GM12891 (cell line): ENCODE data around the gene ASB2.

Experiments
- PAX5 ChIP-seq: IDR thresholded peaks from 2 replicates; pipeline ENCODE4 v1.6.1; 2011; ENCODE audit warnings: low read length, moderate library complexity, mild to moderate bottlenecking; ENCODE audit not compliant: insufficient read depth, severe bottlenecking
- POLR2A ChIP-seq: IDR thresholded peaks from 2 replicates; pipeline ENCODE4 v1.6.1; 2011; ENCODE audit warnings: low read depth, low read length, control low read depth
- TAF1 ChIP-seq: IDR thresholded peaks from 2 replicates; pipeline ENCODE4 v1.6.1; 2011; ENCODE audit warnings: low read depth, low read length, control low read depth

- no peak for TF ChIP-seq POLR2A
- no peak for TF ChIP-seq PAX5
- no peak for TF ChIP-seq TAF1
Measured at GRCh38 chr14:93956514-93957332, 19.6 kb downstream of the ASB2 start.
